WERI-Rb-1 (cell line): ENCODE results near the gene DSCAM.

ENCODE experiments used
- DNase-seq: peaks from one replicate; pipeline ENCODE4 v3.0.0-alpha.2; 2020
- H3K27ac ChIP-seq: fragments of 250-450 bp; sonication (Bioruptor Pico); 2 replicates; pipeline ENCODE4 v1.5.1; 2020; ENCODE audit warnings: mild to moderate bottlenecking, moderate library complexity
- H3K27me3 ChIP-seq: fragments of 250-450 bp; sonication (Bioruptor Pico); 2 replicates; pipeline ENCODE4 v1.5.1; 2021; ENCODE audit warnings: mild to moderate bottlenecking, low read depth, moderate library complexity; ENCODE audit not compliant: insufficient read depth, severe bottlenecking
- H3K36me3 ChIP-seq: fragments of 250-450 bp; sonication (Bioruptor Pico); 2 replicates; pipeline ENCODE4 v1.5.1; 2020; ENCODE audit warnings: mild to moderate bottlenecking, moderate library complexity
- H3K4me3 ChIP-seq: 2 replicates; pipeline ENCODE4 v1.5.1; 2011; ENCODE audit warnings: low read depth, mild to moderate bottlenecking, control low read depth, low read length
- H3K9me3 ChIP-seq: fragments of 250-450 bp; sonication (Bioruptor Pico); 2 replicates; pipeline ENCODE4 v1.5.1; 2021; ENCODE audit warnings: mild to moderate bottlenecking, moderate library complexity; ENCODE audit not compliant: severe bottlenecking
- CTCF ChIP-seq: IDR thresholded peaks from 2 replicates; pipeline ENCODE4 v1.5.1; 2011; ENCODE audit warnings: low read depth, mild to moderate bottlenecking, control low read depth, inconsistent platforms, low read length

DSCAM gene

GRCh38 chr21:40707656-40708244, 139.2 kb downstream of the DSCAM start:
- H3K9me3 ChIP-seq: no peaks in the 10 kb centered on the region
- no peak for DNase-seq
- TF ChIP-seq CTCF: no peak
- no peaks in the 10 kb centered on the region for H3K36me3 ChIP-seq
- no peak overlapping the region for H3K27ac ChIP-seq
- H3K27me3 ChIP-seq: no peaks in the 10 kb centered on the region
- H3K4me3 ChIP-seq: no peak overlapping the region

GRCh38 chr21:40706806-40707655, 139.9 kb downstream of the DSCAM start:
- H3K27me3 ChIP-seq: no peaks in the 10 kb centered on the region
- no peak for TF ChIP-seq CTCF
- DNase-seq: no peak
- no peaks in the 10 kb centered on the region for H3K36me3 ChIP-seq
- no peak overlapping the region for H3K4me3 ChIP-seq
- H3K27ac ChIP-seq: no peak overlapping the region
- no peaks in the 10 kb centered on the region for H3K9me3 ChIP-seq

- TF ChIP-seq CTCF: no peak
- H3K9me3 ChIP-seq: no peaks in the 10 kb centered on the region
- no peaks in the 10 kb centered on the region for H3K27me3 ChIP-seq
- no peak overlapping the region for H3K4me3 ChIP-seq
- no peak overlapping the region for H3K27ac ChIP-seq
- no peak for DNase-seq
- H3K36me3 ChIP-seq: no peaks in the 10 kb centered on the region
Observed at GRCh38 chr21:40706176-40706575, 140.8 kb downstream of the DSCAM start.

GRCh38 chr21:40704141-40704540, 142.8 kb downstream of the DSCAM start:
- no peak for DNase-seq
- no peaks in the 10 kb centered on the region for H3K36me3 ChIP-seq

GRCh38 chr21:40699366-40699765, 147.6 kb downstream of the DSCAM start:
- no peaks in the 10 kb centered on the region for H3K36me3 ChIP-seq
- TF ChIP-seq CTCF: no peak

More at GRCh38 chr21:40704141-40704540, 142.8 kb downstream of the DSCAM start:
- Histone ChIP-seq H3K4me3 (no peak overlapping the region), H3K27ac (no peak overlapping the region), H3K27me3 (no peaks in the 10 kb centered on the region), H3K9me3 (no peaks in the 10 kb centered on the region)
- TF ChIP-seq CTCF: no peak

GRCh38 chr21:40696246-40696645, 150.7 kb downstream of the DSCAM start:
- DNase-seq: no peak
- Histone ChIP-seq H3K4me3 (no peak overlapping the region), H3K9me3 (no peaks in the 10 kb centered on the region), H3K27ac (no peak overlapping the region), H3K36me3 (no peaks in the 10 kb centered on the region), H3K27me3 (no peaks in the 10 kb centered on the region)
- no peak for TF ChIP-seq CTCF

More at GRCh38 chr21:40699366-40699765, 147.6 kb downstream of the DSCAM start:
- Histone ChIP-seq H3K9me3 (no peaks in the 10 kb centered on the region), H3K27ac (no peak overlapping the region), H3K4me3 (no peak overlapping the region), H3K27me3 (no peaks in the 10 kb centered on the region)
- no peak for DNase-seq
